ENCODE results near the gene CA4. TPM values are rescaled to one million over a fixed set of nuclear protein-coding genes. Genes with fewer than 3 reads are reported as not detected.
A peak's percentile ranks its signal among the peaks of the same experiment; 100 is the strongest.

CA4 gene
- total and polyA plus RNA-seq, 4 experiments from 2014 or later, result not detected

GRCh38 chr17:60139438-60140285, 10.1 kb upstream of the CA4 start:
- DNase-seq, result peak; percentile 60 to 73 (median 67)
- Mint-ChIP-seq H3K27ac (peak overlapping the region in 1 of 7 donors; percentile 35), H3K4me3 (peak overlapping the region in 3 of 8 donors; percentile 39 to 69 (median 46)), H3K27me3 (peaks cover 36 to 53% of the 10 kb centered on the region in 2 donors), H3K36me3 (peaks cover 0 to 5% of the 10 kb centered on the region in 2 donors), H3K9me3 (peaks cover 0 to 2% (median 0%) of the 10 kb centered on the region in 8 donors), H3K4me1 (peaks cover 18 to 50% (median 35%) of the 10 kb centered on the region in 4 donors)
- no peaks in the 10 kb centered on the region for H3K9me3 ChIP-seq (ENCODE audit: control insufficient read depth in 1 of 2, low read length in 2 of 2)
- intact Hi-C loops (cut with micrococcal nuclease), result no loop called here
- H3K4me3 ChIP-seq (ENCODE audit: low read length in 2 of 2), result no peak overlapping the region
- H3K27ac ChIP-seq (ENCODE audit: low read depth, low read length), result no peak overlapping the region
- H3K36me3 ChIP-seq (ENCODE audit: insufficient read depth, low read length), result no peaks in the 10 kb centered on the region
- peaks cover 26% of the 10 kb centered on the region for H3K4me1 ChIP-seq (ENCODE audit: insufficient read depth, low read length)
- ChIA-PET POLR2A (ENCODE audit: partially characterized antibody) (no interaction called here), CTCF (ENCODE audit: partially characterized antibody) (interaction anchor here (1.0 to 1.5 kb wide), 4 partner anchors 12 to 126 kb away, joined by 3 to 4 read pairs (median 4); no protein-coding TSS in a partner anchor)
- H3K27me3 ChIP-seq (ENCODE audit: insufficient read depth, low read length), result peaks cover 32% of the 10 kb centered on the region

GRCh38 chr17:60141111-60142018, 8.4 kb upstream of the CA4 start:
- POLR2A ChIA-PET (ENCODE audit: partially characterized antibody), result interaction anchor here (0.7 kb wide), 1 partner anchor 9 kb away, joined by 3 read pairs; no protein-coding TSS in a partner anchor
- no peaks in the 10 kb centered on the region for H3K36me3 Mint-ChIP-seq
- Histone ChIP-seq H3K4me1 (ENCODE audit: insufficient read depth, low read length) (peaks cover 20% of the 10 kb centered on the region), H3K9me3 (ENCODE audit: control insufficient read depth in 1 of 2, low read length in 2 of 2) (no peaks in the 10 kb centered on the region), H3K36me3 (ENCODE audit: insufficient read depth, low read length) (no peaks in the 10 kb centered on the region), H3K27me3 (ENCODE audit: insufficient read depth, low read length) (peaks cover 39% of the 10 kb centered on the region), H3K4me3 (ENCODE audit: low read length in 2 of 2) (no peak overlapping the region), H3K27ac (ENCODE audit: low read depth, low read length) (no peak overlapping the region)
- intact Hi-C loops (cut with micrococcal nuclease), result no loop called here
- H3K4me3 Mint-ChIP-seq, result no peak overlapping the region
- H3K27ac Mint-ChIP-seq, result peak overlapping the region in 1 of 7 donors; percentile 22
- H3K4me1 Mint-ChIP-seq, result peaks cover 12 to 33% (median 20%) of the 10 kb centered on the region in 4 donors
- peaks cover 48 to 60% of the 10 kb centered on the region in 2 donors for H3K27me3 Mint-ChIP-seq
- peaks cover 0 to 2% (median 0%) of the 10 kb centered on the region in 8 donors for H3K9me3 Mint-ChIP-seq
- CTCF ChIA-PET (ENCODE audit: partially characterized antibody), result interaction anchor here (0.9 to 1.9 kb wide), 12 partner anchors 10 to 313 kb away, joined by 3 to 5 read pairs (median 4); no protein-coding TSS in a partner anchor
- no peak for DNase-seq

- peaks cover 60 to 65% of the 10 kb centered on the region in 2 donors for H3K27me3 Mint-ChIP-seq
- intact Hi-C loops (cut with micrococcal nuclease), result loop anchor here (1.0 kb wide), 1 partner anchor 293 kb away; no protein-coding TSS in a partner anchor
- Histone ChIP-seq H3K27ac (ENCODE audit: low read depth, low read length) (no peak overlapping the region), H3K4me1 (ENCODE audit: insufficient read depth, low read length) (peaks cover 20% of the 10 kb centered on the region), H3K27me3 (ENCODE audit: insufficient read depth, low read length) (peaks cover 46% of the 10 kb centered on the region), H3K9me3 (ENCODE audit: control insufficient read depth in 1 of 2, low read length in 2 of 2) (no peaks in the 10 kb centered on the region), H3K4me3 (ENCODE audit: low read length in 2 of 2) (no peak overlapping the region), H3K36me3 (ENCODE audit: insufficient read depth, low read length) (no peaks in the 10 kb centered on the region)
- peaks cover 0 to 2% (median 0%) of the 10 kb centered on the region in 8 donors for H3K9me3 Mint-ChIP-seq
- ChIA-PET CTCF (ENCODE audit: partially characterized antibody) (interaction anchor here (0.7 to 1.9 kb wide), 6 partner anchors 8 to 422 kb away, joined by 3 to 5 read pairs (median 4); no protein-coding TSS in a partner anchor), POLR2A (ENCODE audit: partially characterized antibody) (no interaction called here)
- peak; percentile 63 to 77 (median 66) for DNase-seq
- H3K4me1 Mint-ChIP-seq, result peaks cover 12 to 33% (median 17%) of the 10 kb centered on the region in 4 donors
- H3K4me3 Mint-ChIP-seq, result peak overlapping the region in 2 of 8 donors; percentile 1 to 17
- H3K36me3 Mint-ChIP-seq, result no peaks in the 10 kb centered on the region
- H3K27ac Mint-ChIP-seq, result peak overlapping the region in 1 of 7 donors; percentile 22
Observed at GRCh38 chr17:60142872-60143499, 6.8 kb upstream of the CA4 start.

GRCh38 chr17:60145006-60145935, 4.5 kb upstream of the CA4 start:
- Histone ChIP-seq H3K4me1 (ENCODE audit: insufficient read depth, low read length) (peaks cover 13% of the 10 kb centered on the region), H3K4me3 (ENCODE audit: low read length in 2 of 2) (no peak overlapping the region), H3K27ac (ENCODE audit: low read depth, low read length) (no peak overlapping the region), H3K27me3 (ENCODE audit: insufficient read depth, low read length) (peaks cover 40% of the 10 kb centered on the region), H3K9me3 (ENCODE audit: control insufficient read depth in 1 of 2, low read length in 2 of 2) (no peaks in the 10 kb centered on the region), H3K36me3 (ENCODE audit: insufficient read depth, low read length) (no peaks in the 10 kb centered on the region)
- peaks cover 55 to 64% of the 10 kb centered on the region in 2 donors for H3K27me3 Mint-ChIP-seq
- ChIA-PET POLR2A (ENCODE audit: partially characterized antibody) (no interaction called here), CTCF (ENCODE audit: partially characterized antibody) (no interaction called here)
- H3K4me3 Mint-ChIP-seq, result no peak overlapping the region
- peaks cover 0 to 2% (median 0%) of the 10 kb centered on the region in 8 donors for H3K9me3 Mint-ChIP-seq
- no peak for DNase-seq
- H3K36me3 Mint-ChIP-seq, result no peaks in the 10 kb centered on the region
- H3K27ac Mint-ChIP-seq, result peak overlapping the region in 1 of 7 donors; percentile 35
- peaks cover 13 to 28% (median 20%) of the 10 kb centered on the region in 4 donors for H3K4me1 Mint-ChIP-seq
- intact Hi-C loops (cut with micrococcal nuclease), result no loop called here

- H3K27ac ChIP-seq (ENCODE audit: low read depth, low read length), result no peak overlapping the region
- H3K9me3 ChIP-seq (ENCODE audit: control insufficient read depth in 1 of 2, low read length in 2 of 2), result no peaks in the 10 kb centered on the region
- H3K27ac Mint-ChIP-seq, result no peak overlapping the region
- H3K36me3 Mint-ChIP-seq, result no peaks in the 10 kb centered on the region
- H3K9me3 Mint-ChIP-seq, result peaks cover 0 to 2% (median 0%) of the 10 kb centered on the region in 8 donors
- H3K4me1 Mint-ChIP-seq, result peaks cover 16 to 37% (median 23%) of the 10 kb centered on the region in 4 donors
- DNase-seq, result no peak
- POLR2A ChIA-PET (ENCODE audit: partially characterized antibody), result no interaction called here
- no peak overlapping the region for H3K4me3 ChIP-seq (ENCODE audit: low read length in 2 of 2)
- H3K27me3 ChIP-seq (ENCODE audit: insufficient read depth, low read length), result peaks cover 31% of the 10 kb centered on the region
- H3K27me3 Mint-ChIP-seq, result peaks cover 51 to 63% of the 10 kb centered on the region in 2 donors
- H3K4me3 Mint-ChIP-seq, result peak overlapping the region in 1 of 8 donors; percentile 5
- H3K4me1 ChIP-seq (ENCODE audit: insufficient read depth, low read length), result peaks cover 23% of the 10 kb centered on the region
- CTCF ChIA-PET (ENCODE audit: partially characterized antibody), result interaction anchor here (1.1 kb wide), 1 partner anchor 25 kb away, joined by 3 read pairs; no protein-coding TSS in a partner anchor
- intact Hi-C loops (cut with micrococcal nuclease), result no loop called here
- H3K36me3 ChIP-seq (ENCODE audit: insufficient read depth, low read length), result no peaks in the 10 kb centered on the region
Observed at GRCh38 chr17:60146206-60146605, 3.6 kb upstream of the CA4 start.
